ENCODE results near the gene GRK3. TPM values are rescaled to one million over a fixed set of nuclear protein-coding genes. Genes with fewer than 3 reads are reported as not detected.
"Not testable (repeated sequence)": the region's sequence is repeated elsewhere in the genome, so short reads cannot be mapped to it uniquely, and the experiment has no call there.

Gene GRK3
- total RNA-seq, 1 donor from 2014 or later: 3.8 TPM

DNA sequence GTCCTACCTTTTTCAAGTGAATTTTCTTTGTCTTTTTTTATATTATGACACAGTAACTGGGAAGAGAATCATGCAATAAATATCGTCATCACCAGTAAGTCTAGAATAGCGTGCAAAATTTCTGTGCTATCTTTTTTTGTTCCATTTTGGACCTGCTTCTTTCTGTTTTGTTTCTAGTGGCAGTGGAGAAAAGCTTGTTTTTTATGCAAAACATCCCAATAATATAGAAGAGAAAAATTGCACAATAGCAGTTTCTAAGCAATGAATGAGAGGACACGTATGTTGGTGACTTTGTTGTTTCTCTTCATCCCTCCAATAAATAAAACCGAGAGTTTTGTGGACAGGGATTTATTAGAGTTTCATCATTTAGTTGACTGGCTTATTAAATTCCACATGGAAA, 10.3 kb downstream of the GRK3 start:
- TF ChIP-seq, protein P1, sequence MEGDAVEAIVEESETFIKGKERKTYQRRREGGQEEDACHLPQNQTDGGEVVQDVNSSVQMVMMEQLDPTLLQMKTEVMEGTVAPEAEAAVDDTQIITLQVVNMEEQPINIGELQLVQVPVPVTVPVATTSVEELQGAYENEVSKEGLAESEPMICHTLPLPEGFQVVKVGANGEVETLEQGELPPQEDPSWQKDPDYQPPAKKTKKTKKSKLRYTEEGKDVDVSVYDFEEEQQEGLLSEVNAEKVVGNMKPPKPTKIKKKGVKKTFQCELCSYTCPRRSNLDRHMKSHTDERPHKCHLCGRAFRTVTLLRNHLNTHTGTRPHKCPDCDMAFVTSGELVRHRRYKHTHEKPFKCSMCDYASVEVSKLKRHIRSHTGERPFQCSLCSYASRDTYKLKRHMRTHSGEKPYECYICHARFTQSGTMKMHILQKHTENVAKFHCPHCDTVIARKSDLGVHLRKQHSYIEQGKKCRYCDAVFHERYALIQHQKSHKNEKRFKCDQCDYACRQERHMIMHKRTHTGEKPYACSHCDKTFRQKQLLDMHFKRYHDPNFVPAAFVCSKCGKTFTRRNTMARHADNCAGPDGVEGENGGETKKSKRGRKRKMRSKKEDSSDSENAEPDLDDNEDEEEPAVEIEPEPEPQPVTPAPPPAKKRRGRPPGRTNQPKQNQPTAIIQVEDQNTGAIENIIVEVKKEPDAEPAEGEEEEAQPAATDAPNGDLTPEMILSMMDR (IDR thresholded peaks at IDR 0.05; ENCODE audit: borderline replicate concordance): no peak
- Histone ChIP-seq H3K36me3 (no peaks in the 10 kb centered on the region), H3K9me3 (replicated peaks) (no peaks in the 10 kb centered on the region), H3K4me3 (no peak overlapping the region), H3K4me1 (peaks cover 3% of the 10 kb centered on the region), H3K27me3 (ENCODE audit: low read depth) (no peaks in the 10 kb centered on the region), H3K27ac (replicated peaks) (no peak overlapping the region)
- intact Hi-C loops (cut with micrococcal nuclease): no loop called here
- no peak for DNase-seq

DNA sequence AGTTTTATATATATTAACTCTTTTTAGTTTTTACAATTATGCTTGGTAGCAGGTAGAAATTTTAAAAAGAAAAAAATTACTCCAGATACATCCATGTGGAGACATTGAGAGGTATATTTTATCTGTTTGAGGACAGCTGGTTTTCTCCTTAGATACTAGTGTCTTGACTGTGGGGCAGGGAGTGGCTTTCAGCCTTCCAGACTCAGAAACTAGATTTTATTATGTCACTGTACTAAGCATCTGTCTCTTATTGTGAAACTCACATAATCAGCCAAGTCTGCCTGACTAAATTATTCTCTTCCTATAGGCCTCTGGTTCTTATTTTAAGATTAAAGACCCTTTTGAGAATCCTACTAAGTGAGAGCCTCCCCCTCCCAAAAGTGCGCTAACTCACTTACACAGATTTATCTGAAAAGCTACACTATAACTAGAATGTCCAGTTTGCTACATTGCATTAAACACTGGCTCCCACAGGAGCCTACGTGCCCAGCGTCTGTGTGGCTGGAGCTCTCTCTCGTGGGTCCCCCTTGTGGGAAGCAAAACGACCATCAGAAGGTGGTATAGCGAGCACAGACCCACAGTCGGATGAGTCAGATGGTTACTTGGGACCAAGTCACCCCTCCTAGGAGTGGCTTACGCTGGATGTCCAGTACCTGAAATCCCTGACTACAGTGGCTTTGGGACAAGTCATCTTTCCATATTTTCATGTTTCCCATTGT, 11.4 kb downstream of the GRK3 start:
- H3K4me1 ChIP-seq; H3K27ac ChIP-seq (replicated peaks); H3K9me3 ChIP-seq (replicated peaks); H3K36me3 ChIP-seq; H3K4me3 ChIP-seq; intact Hi-C loops (cut with micrococcal nuclease); DNase-seq; H3K27me3 ChIP-seq (ENCODE audit: low read depth): not testable (repeated sequence)

DNA sequence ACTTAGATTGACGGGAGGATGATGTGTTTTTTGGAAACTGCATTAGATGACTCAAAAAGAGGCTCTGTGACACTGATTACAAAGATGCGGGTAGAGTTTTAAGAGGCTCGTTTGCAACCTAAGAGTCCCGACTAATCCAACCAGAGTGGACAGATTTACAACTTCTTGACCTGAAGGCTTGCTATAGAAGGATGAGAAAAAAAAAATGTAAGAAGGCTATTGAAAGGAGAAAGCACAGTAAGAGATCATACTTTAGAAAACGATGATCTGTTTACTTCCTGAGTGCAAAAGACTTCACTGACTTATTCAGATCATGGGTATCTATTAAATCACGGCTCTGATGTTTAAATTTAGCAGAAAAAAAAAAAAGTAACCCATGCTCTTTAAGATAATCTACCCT, 17.0 kb downstream of the GRK3 start:
- not testable (repeated sequence) for H3K4me3 ChIP-seq; H3K9me3 ChIP-seq (replicated peaks); DNase-seq; H3K27me3 ChIP-seq (ENCODE audit: low read depth); H3K27ac ChIP-seq (replicated peaks); H3K36me3 ChIP-seq
- peaks cover 12% of the 10 kb centered on the region for H3K4me1 ChIP-seq
- intact Hi-C loops (cut with micrococcal nuclease): loop anchor here (10.0 kb wide), 1 partner anchor 287 kb away; no protein-coding TSS in a partner anchor

DNA sequence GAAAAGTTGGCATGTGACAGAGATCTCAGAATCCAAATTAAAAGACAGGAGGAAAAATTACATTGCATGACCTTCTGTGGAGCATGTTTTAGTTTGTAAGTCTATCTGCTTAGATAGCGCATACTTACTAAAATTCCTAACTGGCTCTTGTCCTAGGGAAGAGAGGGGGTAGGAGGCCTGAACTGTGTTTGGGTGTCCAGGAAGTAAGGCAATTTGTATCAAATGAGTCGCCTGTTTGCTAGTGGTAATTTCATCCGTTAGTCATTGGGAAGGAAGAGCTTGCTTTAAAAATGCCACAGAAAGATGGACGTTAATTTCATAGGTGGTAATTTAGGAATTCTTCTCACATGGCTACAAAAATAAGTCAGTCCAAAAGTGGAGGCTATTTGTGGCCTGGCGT, 18.5 kb downstream of the GRK3 start:
- Histone ChIP-seq H3K27ac (replicated peaks) (no peak overlapping the region), H3K9me3 (replicated peaks) (no peaks in the 10 kb centered on the region), H3K27me3 (ENCODE audit: low read depth) (no peaks in the 10 kb centered on the region), H3K4me3 (no peak overlapping the region), H3K36me3 (no peaks in the 10 kb centered on the region), H3K4me1 (peaks cover 9% of the 10 kb centered on the region)
- intact Hi-C loops (cut with micrococcal nuclease): loop anchor here (10.0 kb wide), 1 partner anchor 288 kb away; no protein-coding TSS in a partner anchor
- TF ChIP-seq, protein P1 (IDR thresholded peaks at IDR 0.05; ENCODE audit: borderline replicate concordance): no peak
- DNase-seq: no peak

DNA sequence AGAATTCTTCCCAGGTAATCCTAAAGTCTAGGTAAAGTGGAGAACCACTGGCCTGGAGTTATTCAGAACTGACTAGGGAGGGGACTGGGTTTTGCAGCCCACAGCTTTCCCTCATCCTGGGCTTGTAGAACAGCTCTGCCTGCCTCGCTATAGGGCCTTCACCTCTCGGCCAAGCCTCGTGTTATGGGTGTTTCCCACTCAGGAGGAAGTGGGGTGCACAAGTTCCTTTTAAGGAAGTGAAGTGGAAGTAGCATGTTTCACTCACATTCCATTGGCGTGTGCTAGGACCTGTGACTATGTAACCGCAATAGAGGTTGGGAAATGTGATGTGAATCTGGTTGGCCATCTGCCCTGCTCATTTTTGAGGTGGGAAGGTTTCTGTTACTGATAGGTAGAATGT, 20.5 kb downstream of the GRK3 start:
- not testable (repeated sequence) for H3K4me3 ChIP-seq; H3K9me3 ChIP-seq (replicated peaks); H3K36me3 ChIP-seq; DNase-seq; H3K27me3 ChIP-seq (ENCODE audit: low read depth); H3K4me1 ChIP-seq; H3K27ac ChIP-seq (replicated peaks)
- intact Hi-C loops (cut with micrococcal nuclease): loop anchor here (10.0 kb wide), 1 partner anchor 290 kb away; no protein-coding TSS in a partner anchor

DNA sequence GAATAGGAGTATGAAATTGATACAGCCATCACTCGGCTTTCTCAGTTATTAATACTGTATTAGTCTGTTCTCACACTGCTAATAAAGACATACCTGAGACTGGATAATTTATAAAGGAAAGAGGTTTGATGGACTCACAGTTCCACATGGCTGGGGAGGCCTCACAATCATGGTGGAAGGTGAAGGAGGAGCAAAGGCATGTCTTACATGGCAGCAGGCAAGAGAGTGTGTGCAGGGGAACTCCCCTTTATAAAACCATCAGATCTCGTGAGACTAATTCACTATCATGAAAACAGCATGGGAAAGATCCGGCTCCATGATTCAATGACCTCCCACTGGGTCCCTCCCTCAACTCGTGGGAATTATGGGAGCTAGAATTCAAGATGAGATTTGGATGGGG, 25.2 kb downstream of the GRK3 start:
- H3K4me3 ChIP-seq; DNase-seq; H3K4me1 ChIP-seq; H3K27ac ChIP-seq (replicated peaks); H3K36me3 ChIP-seq; H3K27me3 ChIP-seq (ENCODE audit: low read depth): not testable (repeated sequence)
- peaks cover 11% of the 10 kb centered on the region for H3K9me3 ChIP-seq (replicated peaks)
- intact Hi-C loops (cut with micrococcal nuclease): loop anchor here (10.0 kb wide), 1 partner anchor 295 kb away; no protein-coding TSS in a partner anchor

DNA sequence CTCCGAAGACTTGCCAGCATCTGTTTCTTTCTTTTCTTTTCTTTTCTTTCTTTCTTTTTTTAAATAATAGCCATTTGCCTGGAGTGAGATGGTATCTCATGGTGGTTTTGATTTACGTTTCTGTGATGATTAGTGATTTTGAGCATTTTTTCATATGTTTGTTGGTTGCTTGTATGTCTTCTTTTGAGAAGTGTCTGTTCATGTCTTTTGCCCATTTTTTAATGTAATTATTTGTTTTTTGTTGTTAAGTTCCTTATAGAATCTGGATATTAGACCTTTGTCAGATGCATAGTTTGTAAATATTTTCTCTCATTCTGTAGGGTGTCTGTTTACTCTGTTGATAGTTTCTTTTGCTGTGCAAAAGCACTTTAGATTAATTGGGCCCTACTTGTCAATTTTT, 28.8 kb downstream of the GRK3 start:
- intact Hi-C loops (cut with micrococcal nuclease); H3K36me3 ChIP-seq; H3K27me3 ChIP-seq (ENCODE audit: low read depth); H3K4me3 ChIP-seq; H3K4me1 ChIP-seq; H3K27ac ChIP-seq (replicated peaks); DNase-seq: not testable (repeated sequence)
- H3K9me3 ChIP-seq (replicated peaks): peaks cover 11% of the 10 kb centered on the region

DNA sequence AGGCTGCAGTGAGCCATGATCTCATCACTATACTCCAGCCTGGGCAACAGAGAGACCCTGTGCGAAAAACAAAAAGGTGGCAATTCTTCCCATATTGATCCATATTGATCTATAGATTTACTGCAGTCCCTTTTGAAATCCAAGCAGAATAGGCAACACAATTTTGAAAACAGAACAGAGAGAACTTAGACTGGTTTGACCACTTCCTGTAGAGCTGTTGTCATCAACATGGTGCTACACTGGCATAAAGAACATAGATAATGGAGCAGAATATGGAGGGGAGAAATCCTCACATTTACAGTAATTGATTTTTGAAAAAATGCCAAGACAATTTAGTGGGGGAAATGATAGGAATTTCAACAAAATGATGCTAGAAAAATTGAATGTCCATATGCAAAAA, 34.1 kb downstream of the GRK3 start:
- Histone ChIP-seq H3K27ac (replicated peaks) (no peak overlapping the region), H3K4me1 (no peaks in the 10 kb centered on the region), H3K9me3 (replicated peaks) (peaks cover 3% of the 10 kb centered on the region), H3K4me3 (no peak overlapping the region), H3K27me3 (ENCODE audit: low read depth) (no peaks in the 10 kb centered on the region), H3K36me3 (no peaks in the 10 kb centered on the region)
- TF ChIP-seq, protein P1 (IDR thresholded peaks at IDR 0.05; ENCODE audit: borderline replicate concordance): no peak
- intact Hi-C loops (cut with micrococcal nuclease): no loop called here
- DNase-seq: no peak
